ENCODE results near the gene GPR183. TPM values are rescaled to one million over a fixed set of nuclear protein-coding genes. Genes with fewer than 3 reads are reported as not detected.
A peak's percentile ranks its signal among the peaks of the same experiment; 100 is the strongest.

The GPR183 gene
- total RNA-seq, 1 experiment from 2014 or later, result not detected

DNA sequence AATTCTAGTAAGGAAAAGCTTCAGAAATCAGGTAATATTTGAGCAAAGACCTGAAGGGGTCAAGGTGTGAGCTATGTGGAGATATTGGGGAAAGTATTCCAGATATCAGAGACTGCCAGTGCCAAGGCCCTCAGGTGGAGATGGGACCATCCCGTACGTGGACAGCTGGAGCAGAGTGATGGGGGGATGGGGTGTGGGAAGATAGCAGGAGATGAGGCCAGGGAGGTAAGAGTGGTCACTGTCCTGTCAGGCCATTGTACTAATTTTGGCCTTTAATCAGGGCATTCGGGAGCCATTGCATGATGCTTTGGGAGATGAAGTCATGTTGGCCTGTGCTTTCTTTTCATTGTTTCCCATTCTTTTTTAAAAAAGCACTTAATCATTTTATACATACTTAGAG is 36.0 kb downstream of the GPR183 start:
- DNase-seq (ENCODE audit: low read depth), result no peak

DNA sequence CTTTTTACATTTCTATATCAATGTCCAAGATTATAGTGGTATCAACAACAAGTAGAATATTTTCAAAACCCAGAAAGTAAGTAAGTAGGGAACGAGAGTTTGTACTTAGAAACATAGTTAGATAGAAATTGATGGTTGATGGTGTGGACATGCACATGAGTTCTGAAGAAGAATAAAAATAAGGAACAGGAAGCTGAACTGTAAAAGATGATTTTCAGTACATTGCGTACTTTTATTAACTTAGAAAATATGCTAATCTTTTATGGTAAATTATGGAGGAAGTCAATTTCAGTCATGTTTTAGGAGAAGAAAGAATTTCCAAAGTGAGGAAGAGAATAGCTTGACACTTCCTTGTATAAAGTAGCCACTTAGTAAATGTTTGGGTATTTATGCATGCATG is 36.7 kb downstream of the GPR183 start:
- no peak for DNase-seq (ENCODE audit: low read depth)

DNA sequence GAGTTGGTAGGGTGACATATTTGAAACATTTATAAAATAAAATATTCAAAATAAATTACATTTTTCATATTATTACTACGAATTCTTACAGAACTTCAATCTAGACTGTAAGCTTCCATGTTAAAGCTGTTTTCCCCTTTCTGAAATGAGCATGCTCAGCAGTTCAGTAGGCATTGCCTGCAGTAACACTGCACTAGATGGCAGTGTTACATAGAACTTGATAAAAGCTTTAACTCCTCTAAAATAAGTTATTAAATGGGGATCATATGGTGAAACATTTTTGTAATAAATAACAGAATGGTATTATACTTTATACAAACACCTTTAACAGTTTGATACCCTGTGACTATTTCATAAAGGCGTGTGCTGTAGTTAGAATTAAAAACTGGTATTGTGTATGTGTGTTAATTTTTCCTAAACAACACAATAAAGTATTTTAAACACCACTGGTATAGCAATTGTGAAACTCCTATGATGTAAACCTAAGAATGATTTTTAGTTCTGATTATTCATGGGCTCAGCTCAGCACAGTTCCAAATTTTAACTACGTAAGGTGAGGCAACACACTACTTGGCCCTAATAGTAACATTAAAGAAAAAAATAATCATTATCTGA is 37.5 kb downstream of the GPR183 start:
- DNase-seq (ENCODE audit: low read depth), result peak; percentile 44

DNA sequence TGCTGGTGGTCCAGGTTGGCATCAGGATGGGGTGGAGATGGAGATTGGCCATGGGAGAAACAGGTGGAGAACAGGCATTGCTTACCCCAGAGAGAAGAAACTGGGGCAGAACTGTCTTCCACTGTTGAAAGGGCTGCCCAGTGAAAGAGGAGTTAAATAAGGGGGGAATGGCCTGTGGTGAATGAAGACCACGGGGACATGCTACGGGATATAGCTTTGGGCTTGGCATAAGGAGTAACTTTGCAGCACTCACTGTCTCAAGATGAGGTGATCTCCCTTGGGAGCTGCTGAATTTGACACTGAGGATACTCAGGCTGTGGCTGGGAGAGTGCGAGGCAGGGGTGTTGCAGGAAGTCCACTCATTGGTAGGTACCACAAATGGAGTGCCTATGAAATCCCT is 38.4 kb downstream of the GPR183 start:
- DNase-seq (ENCODE audit: low read depth), result no peak

DNA sequence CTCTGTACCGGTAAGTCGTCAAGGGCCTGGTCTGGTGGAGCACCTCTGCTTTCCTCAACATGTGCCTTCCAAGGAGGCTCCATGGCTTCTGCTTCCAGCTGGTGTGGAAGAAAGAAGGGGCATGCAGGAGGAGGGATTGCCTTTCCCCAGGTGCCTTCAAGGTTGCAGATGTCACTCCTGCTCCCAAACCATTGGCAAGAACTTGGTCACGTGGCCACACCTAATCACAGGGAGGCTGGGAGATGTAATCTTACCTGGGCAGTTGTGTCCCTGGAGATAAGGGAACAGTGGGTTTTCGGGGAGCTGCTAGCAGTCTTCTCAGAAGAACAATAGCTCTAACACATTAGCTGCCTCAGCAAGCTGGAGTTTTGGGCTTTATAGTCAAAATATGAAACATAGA is 39.3 kb downstream of the GPR183 start:
- DNase-seq (ENCODE audit: low read depth), result no peak

DNA sequence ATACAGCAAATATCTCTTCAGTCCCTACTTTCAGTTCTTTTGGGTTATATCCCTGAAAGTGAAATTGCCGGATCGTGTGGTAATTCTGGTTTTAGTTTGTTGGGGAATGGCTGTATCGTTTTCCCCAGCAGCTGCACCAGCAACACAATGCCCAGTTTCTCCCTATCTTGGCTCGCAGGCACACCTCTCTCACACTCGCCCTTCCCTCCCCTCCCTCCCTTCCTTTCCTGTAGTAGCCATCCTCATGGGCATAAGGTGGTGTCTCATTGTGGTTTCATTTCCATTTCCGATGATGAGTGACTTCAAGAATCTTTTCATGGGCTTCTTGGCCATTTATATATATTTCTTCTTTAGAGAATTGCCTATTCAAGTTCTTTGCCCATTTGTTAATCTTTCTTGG is 40.4 kb downstream of the GPR183 start:
- DNase-seq (ENCODE audit: low read depth), result peak; percentile 84

DNA sequence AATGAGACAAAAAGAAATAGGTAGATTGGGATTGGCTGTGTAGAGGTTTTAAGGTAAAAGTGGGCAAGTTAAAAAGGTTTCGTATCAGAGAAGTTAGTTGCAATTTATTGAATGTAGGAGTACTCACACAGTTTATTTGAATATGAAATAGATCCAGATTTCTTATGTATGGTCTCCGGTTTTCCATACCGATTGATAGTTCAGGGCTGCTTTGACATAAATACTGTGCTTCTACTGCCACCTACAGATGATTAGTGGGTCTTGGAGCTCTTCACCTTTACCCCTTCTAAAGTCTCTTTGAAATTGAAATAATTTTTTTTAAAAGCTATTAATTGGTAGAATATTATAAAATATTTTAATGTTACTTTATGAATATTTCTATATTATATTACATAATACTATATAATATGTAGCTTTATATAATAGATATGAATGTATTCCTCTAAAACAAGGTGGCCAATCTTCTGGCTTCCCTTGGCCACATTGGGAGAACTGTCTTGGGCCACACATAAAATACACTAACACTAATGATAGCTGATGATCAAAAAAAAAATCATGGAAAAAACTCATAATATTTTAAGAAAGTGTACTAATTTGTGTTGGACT is 41.3 kb downstream of the GPR183 start:
- DNase-seq (ENCODE audit: low read depth), result peak; percentile 47

DNA sequence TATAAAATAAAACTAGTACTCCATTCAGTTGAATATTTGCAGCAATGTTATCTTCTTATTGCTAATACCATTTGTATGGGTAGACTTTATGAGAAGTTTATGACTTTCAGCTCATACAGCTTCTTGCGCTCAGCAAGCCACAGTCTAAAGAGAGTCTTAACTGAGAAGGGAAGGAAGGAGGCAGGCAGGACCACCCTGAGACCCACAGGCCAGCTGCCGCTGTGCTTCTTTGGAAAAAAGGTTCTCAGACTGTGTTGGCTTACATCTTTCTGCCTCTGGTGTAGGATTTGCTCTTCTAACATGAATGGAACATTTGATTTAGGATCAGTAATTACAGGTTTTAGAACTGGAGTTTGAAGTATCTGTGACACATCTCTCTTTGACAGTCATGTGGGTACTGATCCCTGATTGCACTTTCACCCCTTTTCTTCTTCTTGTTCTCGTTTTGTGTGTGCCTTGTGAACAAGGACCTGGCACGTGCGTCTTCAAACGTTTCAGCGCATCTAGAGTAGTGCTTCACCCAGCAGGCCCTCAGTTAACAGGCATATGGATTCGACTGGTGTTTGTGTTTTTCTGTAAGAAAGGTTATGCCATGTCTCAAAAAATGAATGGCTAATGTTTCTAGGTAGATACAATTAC is 41.9 kb downstream of the GPR183 start:
- peak; percentile 9 for DNase-seq (ENCODE audit: low read depth)

DNA sequence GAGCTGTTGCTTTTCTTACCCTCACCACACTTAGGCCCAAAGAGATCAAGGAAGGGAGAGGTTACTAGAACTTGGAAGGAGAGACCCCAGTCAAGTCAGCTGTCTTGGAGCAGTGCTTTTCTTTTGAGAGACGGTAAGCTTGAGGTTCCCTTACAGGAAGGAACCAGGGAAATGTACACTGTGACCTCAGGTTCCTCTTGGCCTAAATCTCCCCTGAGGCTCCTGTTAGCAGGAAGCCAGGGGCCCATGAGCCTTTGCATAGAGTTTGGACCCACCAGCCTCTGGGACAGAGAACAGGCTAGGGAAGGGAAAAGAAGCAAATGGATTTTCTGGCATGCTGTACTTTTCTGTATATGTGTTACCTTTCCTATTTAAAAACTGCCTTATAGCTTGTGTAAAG is 43.1 kb downstream of the GPR183 start:
- no peak for DNase-seq (ENCODE audit: low read depth)

DNA sequence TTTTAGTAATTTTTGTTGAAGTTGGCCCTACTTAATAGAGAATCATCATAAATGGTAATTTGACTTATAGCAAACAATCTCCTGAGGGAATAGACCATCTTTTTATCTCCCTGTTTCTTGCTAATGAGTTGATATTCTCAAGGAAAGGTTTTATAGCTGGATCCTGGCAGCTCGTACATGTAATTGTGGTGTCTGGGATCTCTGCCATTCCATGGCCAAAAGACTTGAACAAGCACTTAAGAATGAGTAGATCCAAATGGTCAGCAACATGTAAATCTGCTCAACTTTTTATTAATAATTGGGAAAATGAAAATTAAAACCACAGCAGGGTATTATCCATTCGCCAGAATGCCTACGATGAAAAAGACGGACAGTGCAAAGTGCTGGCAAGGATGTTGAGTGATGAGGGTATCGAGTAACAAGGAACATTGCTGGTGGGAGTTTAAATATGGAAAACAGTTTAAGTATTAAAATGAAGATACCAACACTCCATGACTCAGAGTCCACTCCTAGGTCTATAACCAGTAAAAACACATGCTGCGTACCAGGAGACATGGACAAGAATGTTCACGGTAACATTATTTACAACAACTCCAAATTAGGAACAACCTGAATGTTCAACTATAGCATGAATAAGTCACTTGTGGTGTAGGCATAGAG is 43.9 kb downstream of the GPR183 start:
- DNase-seq (ENCODE audit: low read depth), result no peak

DNA sequence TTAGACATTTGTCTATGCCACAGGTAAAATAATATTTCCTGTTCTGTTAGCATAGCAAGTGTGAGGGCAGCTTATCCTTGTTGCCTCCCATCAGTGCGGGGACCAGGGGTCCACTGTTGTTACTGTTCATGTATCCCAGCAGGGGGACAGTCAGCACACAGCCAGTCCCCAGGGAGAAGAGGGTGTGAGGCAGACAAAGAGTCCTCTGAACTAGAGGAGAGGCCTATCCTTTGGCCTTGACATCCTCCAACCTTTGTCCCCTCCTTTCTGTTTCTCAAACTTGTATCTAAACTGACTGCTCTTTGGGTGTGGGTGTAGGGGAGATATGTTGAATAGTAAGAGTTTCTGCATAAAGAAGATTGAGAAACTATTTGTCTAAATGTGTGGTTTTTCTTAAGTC is 46.1 kb downstream of the GPR183 start:
- DNase-seq (ENCODE audit: low read depth), result no peak

DNA sequence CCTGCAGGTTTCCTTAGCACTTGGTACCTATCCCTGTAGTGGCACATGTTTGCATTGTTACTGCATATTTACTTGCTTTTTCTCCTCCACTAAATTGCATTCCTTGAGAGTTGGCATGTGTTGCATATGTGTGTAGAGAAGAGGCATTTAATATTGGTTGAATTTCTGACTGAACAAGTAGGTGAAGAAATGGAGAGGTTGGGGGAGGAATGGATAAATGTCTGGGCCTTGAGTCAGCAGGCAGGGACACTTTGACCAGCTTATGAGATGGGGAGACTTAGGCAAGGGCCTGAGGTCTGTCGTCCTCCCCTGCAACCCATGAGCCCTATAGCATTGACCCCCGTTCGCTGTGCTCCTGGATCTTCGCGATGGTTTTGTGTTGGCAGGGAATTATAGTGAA is 47.0 kb downstream of the GPR183 start:
- no peak for DNase-seq (ENCODE audit: low read depth)

DNA sequence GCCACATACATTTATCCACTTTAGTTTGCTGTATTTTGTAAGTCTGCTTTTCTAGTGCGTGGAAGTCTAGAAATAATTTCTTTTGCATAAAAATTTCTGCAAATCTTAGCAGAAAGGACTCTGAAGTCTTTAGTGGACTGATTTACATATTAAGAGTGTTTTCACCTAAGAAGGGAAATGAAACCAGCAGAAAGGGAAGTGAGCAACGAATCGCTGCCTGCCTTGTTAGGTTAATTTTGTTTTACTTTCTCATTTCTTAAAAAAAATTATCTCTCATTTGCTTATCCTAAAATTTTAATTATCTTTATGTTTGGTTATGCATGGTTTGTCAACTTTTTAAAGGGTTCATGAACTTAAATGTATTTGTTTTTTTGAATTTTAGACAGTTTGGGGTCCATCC is 48.3 kb downstream of the GPR183 start:
- no peak for DNase-seq (ENCODE audit: low read depth)

DNA sequence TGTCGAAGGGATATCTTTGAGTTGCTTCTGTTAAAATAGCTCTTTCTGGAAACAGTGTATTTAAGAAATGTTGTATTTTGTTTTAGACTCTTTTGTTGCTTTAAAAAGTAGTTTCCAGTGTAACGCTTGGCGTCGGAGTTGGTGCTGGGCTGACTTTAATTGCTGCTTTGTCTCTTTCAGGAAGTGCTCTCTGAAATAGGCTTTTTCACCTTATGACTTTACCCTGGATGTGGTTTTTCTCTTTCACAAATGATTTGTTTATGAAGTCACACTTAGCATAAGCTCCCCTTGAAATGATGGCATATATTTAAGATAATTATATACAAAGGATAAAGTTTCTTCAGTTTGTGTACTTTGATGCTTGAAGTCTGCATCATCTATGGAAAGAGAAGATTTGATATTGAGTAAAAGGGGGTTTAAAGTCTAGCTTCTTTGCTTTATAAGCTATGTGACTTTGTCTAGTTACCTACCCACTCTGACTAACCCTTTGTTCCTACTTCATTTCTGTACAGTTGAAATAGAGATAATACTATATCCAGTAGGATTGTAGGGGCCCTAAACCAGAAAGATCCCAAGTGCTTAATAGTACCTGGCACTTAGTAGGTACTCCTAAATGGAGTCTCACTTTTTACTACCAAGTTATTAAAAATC is 48.9 kb downstream of the GPR183 start, which contains the start of gene GPR18:
GPR18 (minus strand) TSS at position 170 of the 651 bp plus-strand sequence. CDS start 2,507 bp downstream, outside the sequence.
- DNase-seq (ENCODE audit: low read depth), result no peak

DNA sequence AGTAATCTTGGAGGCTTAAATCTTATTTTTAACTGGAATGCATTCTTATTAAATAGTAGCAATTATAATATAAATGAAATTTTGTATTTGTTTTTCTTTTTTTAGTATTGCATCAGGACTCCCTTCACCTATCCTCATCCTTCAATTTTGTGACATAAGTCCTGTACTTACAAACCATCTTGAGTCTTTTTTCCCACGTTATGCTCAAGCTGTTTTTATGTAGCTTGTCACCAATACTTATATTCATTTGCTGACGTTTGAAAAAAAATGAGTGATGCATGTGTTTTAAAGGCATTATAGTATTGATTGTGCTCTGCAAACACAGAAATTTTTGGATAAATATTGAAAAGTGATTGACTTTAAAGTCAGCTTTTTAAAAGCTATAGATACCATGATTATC is 49.9 kb downstream of the GPR183 start:
- DNase-seq (ENCODE audit: low read depth), result no peak

DNA sequence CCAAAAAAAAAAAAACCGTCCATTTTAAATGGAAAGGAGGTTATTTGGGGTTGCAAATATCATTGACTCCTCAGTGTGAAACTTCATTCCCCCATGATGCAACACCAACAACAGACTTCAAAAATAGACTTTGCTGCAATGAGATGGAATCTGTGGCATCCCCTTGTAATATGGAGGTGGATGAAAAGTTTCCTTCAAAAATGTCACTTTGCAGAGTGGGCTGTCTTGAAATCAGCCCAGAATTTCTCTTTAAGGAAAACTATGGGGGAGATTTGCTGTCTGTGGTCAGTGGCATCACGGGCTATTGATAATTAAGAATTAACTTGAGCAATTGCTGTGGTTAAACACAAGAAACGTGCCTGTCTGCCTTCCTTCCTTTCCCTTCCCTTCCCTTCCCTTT is 50.5 kb downstream of the GPR183 start:
- DNase-seq (ENCODE audit: low read depth), result no peak

DNA sequence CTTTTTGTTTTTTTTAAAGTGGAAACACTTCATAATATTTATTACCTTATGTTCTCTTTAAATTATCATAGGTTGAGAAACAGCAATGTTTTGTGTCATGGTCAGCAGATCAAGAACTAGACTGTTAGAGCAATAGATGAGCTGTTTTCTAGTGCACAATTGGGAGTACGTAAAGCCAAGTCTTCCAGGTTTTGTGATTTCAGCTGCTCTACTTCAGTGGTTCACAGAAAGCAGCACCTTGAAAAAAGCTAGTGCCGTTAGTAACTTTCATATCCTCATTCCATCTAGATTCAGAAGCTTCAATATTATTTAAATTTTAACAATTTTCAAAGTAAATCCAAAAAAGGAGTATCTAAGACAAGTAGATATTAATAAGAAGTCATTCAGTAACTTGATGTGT is 50.9 kb downstream of the GPR183 start:
- no peak for DNase-seq (ENCODE audit: low read depth)

DNA sequence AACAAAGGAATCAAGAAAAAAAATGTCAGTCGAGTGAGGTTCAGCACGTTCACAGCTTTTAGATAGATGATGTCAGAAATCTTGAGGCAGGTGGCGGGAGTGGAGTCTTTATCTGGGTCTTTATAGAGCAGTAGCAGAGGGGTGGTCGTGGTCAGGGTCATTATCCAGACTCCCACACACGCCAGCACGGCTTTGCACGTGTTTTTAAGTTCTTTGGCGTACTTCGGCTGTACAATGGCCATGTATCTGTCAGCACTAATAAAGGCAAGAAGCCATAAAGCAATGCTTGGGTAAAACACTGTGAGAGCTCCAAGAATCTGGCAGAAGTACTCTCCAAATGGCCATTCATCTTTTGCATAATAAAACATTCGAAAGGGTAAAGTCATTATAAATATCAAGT is 51.9 kb downstream of the GPR183 start:
- DNase-seq (ENCODE audit: low read depth), result no peak

DNA sequence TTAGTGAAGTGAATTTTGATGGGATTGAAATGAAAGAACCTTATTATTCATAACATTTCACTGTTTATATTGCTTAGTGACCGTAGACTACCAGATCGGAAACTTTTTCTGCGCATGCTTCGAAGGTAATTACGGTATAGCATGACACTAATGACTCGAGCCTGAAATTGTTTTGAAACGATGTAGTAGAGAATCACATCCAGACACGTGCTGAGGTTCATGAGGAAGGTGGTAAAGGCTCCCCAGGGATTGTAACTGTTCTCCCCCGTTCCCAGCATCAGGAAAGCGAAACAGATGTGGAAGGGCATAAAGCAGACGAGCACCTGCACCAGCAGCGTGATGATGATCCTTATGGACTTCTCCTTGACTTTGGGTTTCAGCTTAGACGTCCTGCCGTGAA is 52.4 kb downstream of the GPR183 start:
- DNase-seq (ENCODE audit: low read depth), result no peak

DNA sequence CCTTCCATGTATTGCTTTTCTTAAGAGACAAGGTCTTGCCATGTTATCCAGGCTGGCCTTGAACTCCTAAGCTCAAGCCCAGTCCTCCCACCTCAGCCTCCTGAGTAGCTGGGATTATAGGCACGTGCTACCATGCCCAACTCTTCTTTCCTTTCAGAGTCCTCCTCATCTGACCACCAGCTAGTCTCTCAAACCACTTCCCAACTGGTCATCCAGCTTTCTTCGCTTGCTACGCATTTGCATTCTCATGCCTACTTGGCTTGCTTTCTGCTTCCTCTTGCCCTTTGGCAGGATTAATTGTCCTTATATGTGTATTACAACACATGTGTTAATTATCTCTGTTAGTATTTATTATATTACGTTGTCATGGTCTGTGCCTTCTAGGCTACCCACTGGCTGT is 55.3 kb downstream of the GPR183 start:
- no peak for DNase-seq (ENCODE audit: low read depth)

DNA sequence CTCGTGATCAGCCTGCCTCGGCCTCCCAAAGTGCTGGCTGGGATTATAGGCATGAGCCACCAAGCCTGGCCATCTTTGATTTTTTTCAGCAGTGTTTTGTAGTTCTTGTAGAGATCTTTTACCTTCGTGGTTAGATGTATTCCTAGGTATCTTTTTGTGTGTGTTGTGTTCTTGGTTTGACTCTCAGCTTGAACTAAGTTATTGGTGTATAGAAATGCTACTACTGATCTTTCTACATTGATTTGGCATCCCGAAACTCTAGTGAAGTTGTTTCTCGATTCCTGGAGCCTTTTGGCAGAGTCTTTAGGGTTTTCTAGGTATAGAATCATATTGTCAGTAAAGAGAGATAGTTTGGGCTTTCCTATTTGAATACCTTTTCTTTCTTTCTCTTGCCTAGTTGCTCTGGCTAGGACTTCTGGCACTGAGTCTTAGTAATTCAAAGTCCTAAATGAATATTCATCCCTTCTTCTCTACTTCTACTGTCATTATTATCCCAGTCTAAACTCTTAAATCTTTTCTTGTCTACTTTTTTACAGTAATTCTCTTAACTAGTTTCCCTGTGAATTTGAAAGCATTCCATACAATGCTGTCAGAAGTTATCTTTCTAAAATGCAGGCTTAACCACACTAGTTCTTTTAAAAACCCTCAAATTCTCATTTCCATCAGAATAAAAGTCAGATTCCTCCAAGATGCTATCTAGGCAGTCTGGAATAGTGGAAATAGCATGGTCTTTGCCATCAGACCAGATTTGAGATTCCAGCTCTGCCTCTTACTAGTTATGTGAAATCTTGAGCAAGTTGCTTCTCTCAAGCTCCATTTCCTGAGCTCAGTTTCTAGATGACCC is 56.0 kb downstream of the GPR183 start:
- no peak for DNase-seq (ENCODE audit: low read depth)

All from HT1080 (cell line).